HCT116 (cell line): ENCODE data around the gene USP27X.

Source experiments
- CTCF ChIP-seq, 3 experiments: fragments of 200-600 bp in 1 of 3; sonication (generic) in 1 of 3; IDR thresholded peaks in 2 of 3; conservative IDR thresholded peaks in 1 of 3; 2 replicates each; pipeline ENCODE4 v1.5.1; 2012 to 2017; ENCODE audit warnings: low read depth in 2 of 3, low read length in 2 of 3, antibody characterized with exemption in 1 of 3, borderline replicate concordance in 1 of 3, control low read depth in 1 of 3, mild to moderate bottlenecking in 1 of 3, mixed read lengths in 1 of 3, mixed run types in 1 of 3, moderate library complexity in 1 of 3; ENCODE audit not compliant: insufficient read depth in 1 of 3
- EGR1 ChIP-seq: IDR thresholded peaks from 2 replicates; pipeline ENCODE4 v1.6.1; 2012; ENCODE audit warnings: low read depth
- EZH2 ChIP-seq: fragments of 200-600 bp; sonication (generic); IDR thresholded peaks from 2 replicates; pipeline ENCODE4 v1.6.1; 2017; ENCODE audit warnings: antibody characterized with exemption, mixed run types
- EZH2phosphoT487 ChIP-seq: fragments of 200-600 bp; IDR thresholded peaks from 2 replicates; pipeline ENCODE4 v1.6.1; 2018; ENCODE audit warnings: antibody characterized with exemption, borderline replicate concordance
- FOSL1 ChIP-seq: IDR thresholded peaks from 2 replicates; pipeline ENCODE4 v1.6.1; 2012; ENCODE audit warnings: low read depth
- JUND ChIP-seq: IDR thresholded peaks from 2 replicates; pipeline ENCODE4 v1.6.1; 2012
- POLR2A ChIP-seq: IDR thresholded peaks from 2 replicates; pipeline ENCODE4 v1.7.0; 2011; ENCODE audit warnings: borderline replicate concordance; ENCODE audit not compliant: insufficient read depth, insufficient read length; ENCODE audit errors: extremely low read depth
- POLR2AphosphoS5 ChIP-seq: IDR thresholded peaks from 2 replicates; pipeline ENCODE4 v1.6.1; 2011; ENCODE audit warnings: mild to moderate bottlenecking, low read depth, low read length, moderate library complexity
- SIN3A ChIP-seq: IDR thresholded peaks from 2 replicates; pipeline ENCODE4 v1.6.1; 2012; ENCODE audit warnings: low read depth
- ZFX ChIP-seq: fragments of 450-650 bp; IDR thresholded peaks from 2 replicates; pipeline ENCODE4 v1.6.1; 2017
- TF ChIP-seq, protein P1 (sequence below): IDR thresholded peaks from 2 replicates; pipeline ENCODE4 v1.6.1; 2012
- TF ChIP-seq, protein P2 (sequence below): IDR thresholded peaks from 2 replicates; pipeline ENCODE4 v1.6.1; 2012; ENCODE audit warnings: low read depth

GRCh38 chrX:49838374-49838773 lies 40.9 kb upstream of the USP27X start:
- no peak for TF ChIP-seq ZFX
- TF ChIP-seq CTCF (IDR thresholded peaks at IDR 0.05 in 2 of 3, conservative IDR thresholded peaks at IDR 0.05 in 1 of 3; ENCODE audit: borderline replicate concordance in 1 of 3, insufficient read depth in 1 of 3, low read depth in 2 of 3, low read length in 2 of 3) = peak; percentile 50 to 63 (median 62); a peak in 5 of 6 replicates
- no peak for TF ChIP-seq EGR1
- no peak for TF ChIP-seq EZH2
- no peak for TF ChIP-seq SIN3A
- TF ChIP-seq, protein P1, sequence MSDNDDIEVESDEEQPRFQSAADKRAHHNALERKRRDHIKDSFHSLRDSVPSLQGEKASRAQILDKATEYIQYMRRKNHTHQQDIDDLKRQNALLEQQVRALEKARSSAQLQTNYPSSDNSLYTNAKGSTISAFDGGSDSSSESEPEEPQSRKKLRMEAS = no peak
- no peak for TF ChIP-seq POLR2A
- TF ChIP-seq JUND = no peak
- TF ChIP-seq EZH2phosphoT487 = no peak
- TF ChIP-seq, protein P2, sequence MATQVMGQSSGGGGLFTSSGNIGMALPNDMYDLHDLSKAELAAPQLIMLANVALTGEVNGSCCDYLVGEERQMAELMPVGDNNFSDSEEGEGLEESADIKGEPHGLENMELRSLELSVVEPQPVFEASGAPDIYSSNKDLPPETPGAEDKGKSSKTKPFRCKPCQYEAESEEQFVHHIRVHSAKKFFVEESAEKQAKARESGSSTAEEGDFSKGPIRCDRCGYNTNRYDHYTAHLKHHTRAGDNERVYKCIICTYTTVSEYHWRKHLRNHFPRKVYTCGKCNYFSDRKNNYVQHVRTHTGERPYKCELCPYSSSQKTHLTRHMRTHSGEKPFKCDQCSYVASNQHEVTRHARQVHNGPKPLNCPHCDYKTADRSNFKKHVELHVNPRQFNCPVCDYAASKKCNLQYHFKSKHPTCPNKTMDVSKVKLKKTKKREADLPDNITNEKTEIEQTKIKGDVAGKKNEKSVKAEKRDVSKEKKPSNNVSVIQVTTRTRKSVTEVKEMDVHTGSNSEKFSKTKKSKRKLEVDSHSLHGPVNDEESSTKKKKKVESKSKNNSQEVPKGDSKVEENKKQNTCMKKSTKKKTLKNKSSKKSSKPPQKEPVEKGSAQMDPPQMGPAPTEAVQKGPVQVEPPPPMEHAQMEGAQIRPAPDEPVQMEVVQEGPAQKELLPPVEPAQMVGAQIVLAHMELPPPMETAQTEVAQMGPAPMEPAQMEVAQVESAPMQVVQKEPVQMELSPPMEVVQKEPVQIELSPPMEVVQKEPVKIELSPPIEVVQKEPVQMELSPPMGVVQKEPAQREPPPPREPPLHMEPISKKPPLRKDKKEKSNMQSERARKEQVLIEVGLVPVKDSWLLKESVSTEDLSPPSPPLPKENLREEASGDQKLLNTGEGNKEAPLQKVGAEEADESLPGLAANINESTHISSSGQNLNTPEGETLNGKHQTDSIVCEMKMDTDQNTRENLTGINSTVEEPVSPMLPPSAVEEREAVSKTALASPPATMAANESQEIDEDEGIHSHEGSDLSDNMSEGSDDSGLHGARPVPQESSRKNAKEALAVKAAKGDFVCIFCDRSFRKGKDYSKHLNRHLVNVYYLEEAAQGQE = no peak
- no peak for TF ChIP-seq POLR2AphosphoS5
- no peak for TF ChIP-seq FOSL1
